ENCODE data around the gene PANK1. TPM values are rescaled to one million over a fixed set of nuclear protein-coding genes. Genes with fewer than 3 reads are reported as not detected.

The PANK1 gene
- total and polyA plus RNA-seq, 2 of the 4 experiments (the other 2 are of a cell fraction) = 3.0 to 8.8 TPM

- H3K4me3 ChIP-seq (ENCODE audit: insufficient read depth, low read depth, low read length) = no peak overlapping the region
- no peak overlapping the region for H4K91ac ChIP-seq (ENCODE audit: insufficient read depth, low read depth, low read length)
- BruUV-seq (replicated peaks) = no TSS peak
- in situ Hi-C loops (cut with MboI; ENCODE audit: low sequenced_read_pairs) = no loop called here
- H3K56ac ChIP-seq (ENCODE audit: extremely low read depth, insufficient read depth, low read length) = no peak overlapping the region
- no peak overlapping the region for H4K5ac ChIP-seq (ENCODE audit: low read depth, low read length)
- H3K27ac ChIP-seq (ENCODE audit: insufficient read depth, low read length) = no peak overlapping the region
- no peak overlapping the region for H2AFZ ChIP-seq (replicated peaks; ENCODE audit: low read length, poor library complexity)
- 0 out of 2 replicates have a peak, but pooled peaks cover 3% of the 10 kb centered on the region for H3K9me1 ChIP-seq (ENCODE audit: insufficient read depth, low read length)
- no peaks in the 10 kb centered on the region for H4K20me1 ChIP-seq (ENCODE audit: insufficient read depth, low read length)
- WGBS, 2 experiments (ENCODE audit: extremely low coverage in 2 of 2, insufficient read length in 1 of 2) = no CpG with 5 or more reads among the region's 3 CpGs
- ChIA-PET CTCF (interaction anchor here (0.6 kb wide), 2 partner anchors 24 to 180 kb away, joined by 4 read pairs; no protein-coding TSS in a partner anchor), POLR2A (ENCODE audit: unreplicated experiment) (no interaction called here)
- H2BK20ac ChIP-seq (ENCODE audit: low read depth, low read length) = no peak overlapping the region
- no peak overlapping the region for H2AK9ac ChIP-seq (replicated peaks; ENCODE audit: low read depth, low read length, poor library complexity)
- ATAC-seq (ENCODE audit: low read depth) = no peak
- no peak for TF ChIP-seq SMC3 (IDR thresholded peaks at IDR 0.05; ENCODE audit: low read depth, low read length)
- TF ChIP-seq FOS (IDR thresholded peaks at IDR 0.05; ENCODE audit: low read depth, low read length) = no peak
- TF ChIP-seq POLR2A (IDR thresholded peaks at IDR 0.05; ENCODE audit: low read depth, low read length) = no peak
- TF ChIP-seq CEBPB (IDR thresholded peaks at IDR 0.05; ENCODE audit: low read depth, low read length) = no peak
- no peak for TF ChIP-seq RCOR1 (IDR thresholded peaks at IDR 0.05; ENCODE audit: insufficient replicate concordance, low read length)
- no peak for TF ChIP-seq MAFK (IDR thresholded peaks at IDR 0.05; ENCODE audit: low read depth, low read length)
- no peak for TF ChIP-seq USF2 (IDR thresholded peaks at IDR 0.05; ENCODE audit: low read depth, low read length)
- TF ChIP-seq CHD1 (IDR thresholded peaks at IDR 0.05; ENCODE audit: low read depth, low read length) = no peak
- TF ChIP-seq BHLHE40 (IDR thresholded peaks at IDR 0.05; ENCODE audit: low read depth, low read length) = no peak
- TF ChIP-seq NFE2L2 (IDR thresholded peaks at IDR 0.05; ENCODE audit: low read depth, low read length) = no peak
- no peak for TF ChIP-seq RFX5 (IDR thresholded peaks at IDR 0.05; ENCODE audit: low read depth, low read length)
- TF ChIP-seq MAZ (IDR thresholded peaks at IDR 0.05; ENCODE audit: borderline replicate concordance, low read depth, low read length) = no peak
- TF ChIP-seq MXI1 (IDR thresholded peaks at IDR 0.05; ENCODE audit: borderline replicate concordance, low read depth, low read length) = no peak
- no peak for TF ChIP-seq ELK1 (IDR thresholded peaks at IDR 0.05; ENCODE audit: borderline replicate concordance, low read depth, low read length)
- no peak for TF ChIP-seq CTCF (conservative IDR thresholded peaks at IDR 0.05; ENCODE audit: low read depth, low read length)
- TF ChIP-seq RAD21 (IDR thresholded peaks at IDR 0.05; ENCODE audit: low read length) = no peak
- no peak overlapping the region for H3K23ac ChIP-seq (ENCODE audit: low read depth, low read length)
- no peak overlapping the region for H4K8ac ChIP-seq (ENCODE audit: low read depth in 2 of 2, low read length in 2 of 2)
- no peak for DNase-seq
- H2BK120ac ChIP-seq (ENCODE audit: low read depth, low read length) = no peak overlapping the region
- no peaks in the 10 kb centered on the region; the same call in 1 of the 2 replicates for H3K4me1 ChIP-seq (ENCODE audit: control insufficient read depth, insufficient read depth, low read length)
- no peak overlapping the region for H2BK5ac ChIP-seq (ENCODE audit: low read depth, low read length, poor library complexity, severe bottlenecking)
- no peaks in the 10 kb centered on the region for H3K79me1 ChIP-seq (ENCODE audit: low read depth in 1 of 2, low read length in 2 of 2)
- H3K27me3 ChIP-seq (ENCODE audit: control insufficient read depth, insufficient read depth, low read length) = no peaks in the 10 kb centered on the region
- H3K14ac ChIP-seq (replicated peaks; ENCODE audit: low read depth, low read length) = 0 out of 2 replicates have a peak overlapping the region, but pooled peaks have one; percentile 8
- H3K4me2 ChIP-seq (ENCODE audit: low read depth, low read length) = no peak overlapping the region
- intact Hi-C loops (cut with micrococcal nuclease) = no loop called here
- dilution Hi-C loops (cut with HindIII; ENCODE audit: low sequenced_read_pairs, unreplicated experiment) = no loop called here
- H3K9me3 ChIP-seq (ENCODE audit: control insufficient read depth, insufficient read depth, low read length) = no peaks in the 10 kb centered on the region
- H3K36me3 ChIP-seq (ENCODE audit: control insufficient read depth, insufficient read depth, low read length) = no peaks in the 10 kb centered on the region
- H3K18ac ChIP-seq (ENCODE audit: low read depth, low read length) = no peak overlapping the region
- H2BK15ac ChIP-seq (ENCODE audit: low read depth, low read length) = no peak overlapping the region; the same call in 2 of the 3 replicates
- no peak overlapping the region for H3K9ac ChIP-seq (ENCODE audit: low read depth, low read length)
- H3K4ac ChIP-seq (ENCODE audit: low read depth, low read length) = no peak overlapping the region
- no peak overlapping the region for H2AK5ac ChIP-seq (ENCODE audit: low read depth, low read length)
Observed at GRCh38 chr10:89543841-89544240, 101.2 kb downstream of the PANK1 start.

All from IMR-90 (cell line).